Dedifferentiated amniotic fluid mesenchymal stem cell (primary cell): ENCODE results near the gene TSEN34.

Experiments
- DNase-seq: peaks from one replicate; pipeline ENCODE4 v3.0.0-alpha.2; 2016; ENCODE audit errors: extremely low spot score

TSEN34 gene

DNA sequence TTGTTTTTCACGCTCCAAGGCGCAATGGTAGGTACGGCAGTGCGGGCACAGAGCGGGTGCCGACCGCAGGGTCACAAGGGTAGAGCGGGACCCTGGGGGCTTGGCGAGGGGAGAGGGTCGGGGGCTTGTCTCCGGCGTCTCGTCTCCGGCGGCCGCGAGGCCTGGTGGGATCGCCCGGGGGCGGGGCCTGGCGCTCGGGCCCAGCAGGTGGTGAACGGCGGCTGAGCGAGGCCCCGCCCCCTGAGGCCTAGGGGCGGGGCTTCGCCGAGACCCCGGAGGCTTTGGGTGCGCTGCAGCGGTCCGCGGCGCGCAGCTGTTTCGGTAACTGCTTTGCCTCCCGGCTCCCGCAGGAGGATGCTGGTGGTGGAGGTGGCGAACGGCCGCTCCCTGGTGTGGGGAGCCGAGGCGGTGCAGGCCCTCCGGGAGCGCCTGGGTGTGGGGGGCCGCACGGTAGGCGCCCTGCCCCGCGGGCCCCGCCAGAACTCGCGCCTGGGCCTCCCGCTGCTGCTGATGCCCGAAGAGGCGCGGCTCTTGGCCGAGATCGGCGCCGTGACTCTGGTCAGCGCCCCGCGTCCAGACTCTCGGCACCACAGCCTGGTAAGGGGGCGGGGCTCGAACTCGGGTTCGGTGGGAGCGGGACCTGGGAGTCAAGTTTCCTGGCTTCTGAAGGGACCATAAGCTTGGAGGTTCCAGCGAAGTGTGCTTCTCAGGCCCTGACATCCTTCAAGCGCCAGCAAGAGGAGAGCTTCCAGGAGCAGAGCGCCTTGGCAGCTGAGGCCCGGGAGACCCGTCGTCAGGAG lies at the start of gene TSEN34:
TSEN34 (plus strand) TSS at position 298 of the 800 bp plus-strand sequence; CDS start at position 355, 57 bp downstream.
- DNase-seq = peak; percentile 57

- no peak for DNase-seq
Measured at GRCh38 chr19:54141356-54141755, 49.8 kb upstream of the TSEN34 start.

DNA sequence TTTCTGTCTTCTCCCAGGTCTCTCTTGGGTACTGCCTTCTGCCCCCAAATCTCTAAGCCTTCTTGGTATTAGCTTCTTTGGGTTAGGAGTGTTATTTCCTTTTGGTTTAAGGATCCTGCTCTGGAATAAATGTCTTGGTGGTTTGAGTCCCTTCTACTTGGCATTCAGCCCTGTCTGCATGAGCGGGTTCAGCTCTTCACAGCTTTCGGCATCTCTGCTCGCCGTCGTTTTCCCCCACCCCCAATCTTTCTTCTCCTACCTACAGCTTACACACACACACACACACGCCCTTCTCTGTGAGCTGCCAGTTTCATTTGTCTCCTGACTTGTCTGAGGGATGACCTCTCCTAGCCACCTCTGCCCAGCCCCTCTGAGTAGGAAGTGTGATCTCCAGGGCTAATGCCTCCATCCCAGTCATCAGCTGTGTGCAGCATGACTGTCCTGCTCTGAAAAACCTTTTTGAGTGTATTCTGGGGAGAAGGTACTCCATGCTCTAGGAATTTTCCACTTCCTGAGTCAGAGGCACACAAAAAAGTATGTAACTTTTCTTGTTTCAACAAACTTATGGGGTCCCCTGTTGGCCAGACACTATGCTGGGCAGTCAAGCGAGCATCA lies 48.8 kb upstream of the TSEN34 start:
- DNase-seq = no peak

GRCh38 chr19:54145541-54146158 lies 45.5 kb upstream of the TSEN34 start:
- DNase-seq = no peak

- no peak for DNase-seq
Measured at GRCh38 chr19:54147676-54148075, 43.4 kb upstream of the TSEN34 start.

DNA sequence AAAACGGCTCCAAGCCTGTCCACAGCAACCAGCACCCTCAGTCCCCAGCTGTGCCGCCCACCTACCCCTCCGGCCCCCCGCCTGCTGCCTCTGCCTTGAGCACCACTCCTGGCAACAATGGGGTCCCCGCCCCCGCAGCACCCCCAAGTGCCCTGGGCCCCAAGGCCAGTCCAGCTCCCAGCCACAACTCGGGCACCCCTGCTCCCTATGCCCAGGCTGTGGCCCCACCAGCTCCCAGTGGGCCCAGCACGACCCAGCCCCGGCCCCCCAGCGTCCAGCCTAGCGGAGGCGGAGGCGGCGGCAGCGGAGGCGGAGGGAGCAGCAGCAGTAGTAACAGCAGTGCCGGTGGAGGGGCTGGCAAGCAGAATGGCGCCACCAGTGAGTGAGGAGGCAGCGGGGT lies 43.0 kb upstream of the TSEN34 start:
- DNase-seq = no peak

DNA sequence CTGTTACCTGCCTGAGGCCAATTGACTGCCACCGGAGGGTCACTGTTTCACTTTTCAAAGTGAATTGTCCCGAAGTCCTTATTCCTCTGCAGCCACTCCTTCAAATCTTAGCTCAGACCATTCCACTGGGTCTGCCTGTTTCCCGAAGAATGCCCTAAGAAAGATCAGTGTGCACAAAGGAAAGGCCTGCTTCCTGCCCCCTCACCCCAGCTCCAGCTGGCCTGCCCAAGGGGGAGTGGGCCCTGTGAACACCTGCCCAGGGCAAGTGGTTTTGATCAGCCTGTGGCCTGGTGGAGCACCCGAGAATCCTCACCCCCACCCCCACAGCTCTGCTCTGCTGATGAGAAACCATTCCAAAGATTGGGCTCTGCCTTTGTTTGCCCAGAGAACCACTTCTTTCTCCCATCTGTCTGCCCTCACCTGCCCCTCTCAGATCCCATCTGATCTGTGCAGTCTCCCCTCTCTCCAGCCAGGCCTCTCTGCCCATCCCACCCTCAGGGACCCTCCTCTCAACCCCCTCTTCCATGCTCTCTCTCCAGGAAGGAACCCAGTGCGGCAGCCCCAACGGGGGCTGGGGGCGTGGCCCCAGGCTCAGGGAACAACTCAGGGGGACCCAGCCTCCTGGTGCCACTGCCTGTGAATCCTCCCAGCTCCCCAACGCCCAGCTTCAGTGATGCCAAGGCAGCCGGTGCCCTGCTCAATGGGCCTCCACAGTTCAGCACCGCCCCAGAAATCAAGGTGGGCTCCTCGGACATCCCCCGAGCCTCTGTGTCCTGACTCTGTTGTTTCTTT lies 41.9 kb upstream of the TSEN34 start:
- no peak for DNase-seq

DNA sequence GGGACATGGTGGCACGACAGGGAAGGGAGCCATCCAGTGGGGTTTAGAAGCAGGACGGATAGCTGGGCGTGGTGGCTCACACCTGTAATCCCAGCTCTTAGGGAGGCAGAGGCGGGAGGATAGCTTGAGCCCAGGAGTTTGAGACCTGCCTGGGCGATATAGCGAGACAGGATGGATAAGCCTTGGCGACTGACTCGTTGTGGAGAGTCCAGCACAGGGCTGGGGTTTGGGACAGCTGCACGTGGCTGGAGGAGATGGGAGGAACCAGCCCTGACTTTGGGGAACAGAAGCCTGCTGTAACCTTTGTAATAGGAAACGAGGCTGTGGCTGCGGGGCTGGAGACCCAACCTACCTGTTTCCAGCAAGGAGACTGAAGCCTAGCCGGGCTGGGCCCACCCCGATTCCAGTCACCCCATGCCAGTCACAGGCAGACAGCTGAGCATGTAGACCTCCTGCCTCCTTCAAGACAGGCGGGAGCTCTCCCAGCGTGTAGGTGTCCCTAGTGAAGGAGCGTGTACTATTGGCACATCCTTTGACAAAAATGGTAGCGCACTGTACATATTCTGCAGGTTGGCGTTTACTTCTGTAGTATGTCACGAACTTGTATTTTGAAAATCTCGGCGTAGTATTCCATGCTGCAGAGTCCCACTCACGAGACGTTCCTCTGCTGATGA lies 39.6 kb upstream of the TSEN34 start:
- no peak for DNase-seq

DNA sequence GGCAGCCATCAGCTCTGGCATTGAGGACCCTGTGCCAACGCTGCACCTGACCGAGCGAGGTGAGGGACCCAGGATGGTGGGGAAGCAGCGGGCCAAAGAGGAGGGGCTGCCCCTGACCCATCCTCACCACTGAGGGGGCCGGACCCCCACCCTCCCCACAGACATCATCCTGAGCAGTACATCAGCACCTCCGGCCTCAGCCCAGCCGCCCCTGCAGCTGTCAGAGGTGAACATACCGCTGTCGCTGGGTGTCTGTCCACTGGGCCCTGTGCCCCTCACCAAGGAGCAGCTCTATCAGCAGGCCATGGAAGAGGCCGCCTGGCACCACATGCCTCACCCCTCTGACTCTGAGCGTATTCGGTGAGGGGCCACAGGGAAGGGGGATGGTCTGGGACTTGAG lies 38.8 kb upstream of the TSEN34 start:
- DNase-seq = no peak

DNA sequence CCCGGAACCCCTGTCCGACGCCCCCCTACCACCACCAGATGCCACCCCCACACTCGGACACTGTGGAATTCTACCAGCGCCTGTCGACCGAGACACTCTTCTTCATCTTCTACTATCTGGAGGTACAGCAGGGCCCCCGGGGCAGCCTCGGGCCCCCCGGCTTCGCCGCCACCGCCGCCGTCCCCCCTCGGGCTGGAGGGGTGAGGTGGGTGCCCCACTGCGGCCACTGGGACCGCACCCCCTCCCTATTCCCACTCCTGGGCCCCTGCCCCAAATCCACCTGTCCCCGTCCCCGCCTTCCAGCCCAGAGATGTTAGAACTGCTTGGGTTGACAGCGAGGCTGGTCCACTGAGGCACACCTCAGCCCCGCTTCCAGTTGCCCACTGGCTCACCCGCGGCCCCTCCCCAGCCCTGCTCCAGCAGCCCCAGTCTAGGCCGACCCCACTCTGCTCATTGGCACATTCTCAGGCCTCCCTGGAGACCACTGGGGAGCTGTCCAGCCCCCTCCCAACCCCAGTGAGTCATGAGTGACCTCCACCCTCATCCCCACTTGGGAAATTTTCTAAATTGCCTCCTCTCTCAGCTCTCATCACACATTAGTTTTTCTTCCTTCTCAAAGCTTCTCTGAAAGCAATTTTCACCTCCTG lies 38.1 kb upstream of the TSEN34 start:
- DNase-seq = no peak

DNA sequence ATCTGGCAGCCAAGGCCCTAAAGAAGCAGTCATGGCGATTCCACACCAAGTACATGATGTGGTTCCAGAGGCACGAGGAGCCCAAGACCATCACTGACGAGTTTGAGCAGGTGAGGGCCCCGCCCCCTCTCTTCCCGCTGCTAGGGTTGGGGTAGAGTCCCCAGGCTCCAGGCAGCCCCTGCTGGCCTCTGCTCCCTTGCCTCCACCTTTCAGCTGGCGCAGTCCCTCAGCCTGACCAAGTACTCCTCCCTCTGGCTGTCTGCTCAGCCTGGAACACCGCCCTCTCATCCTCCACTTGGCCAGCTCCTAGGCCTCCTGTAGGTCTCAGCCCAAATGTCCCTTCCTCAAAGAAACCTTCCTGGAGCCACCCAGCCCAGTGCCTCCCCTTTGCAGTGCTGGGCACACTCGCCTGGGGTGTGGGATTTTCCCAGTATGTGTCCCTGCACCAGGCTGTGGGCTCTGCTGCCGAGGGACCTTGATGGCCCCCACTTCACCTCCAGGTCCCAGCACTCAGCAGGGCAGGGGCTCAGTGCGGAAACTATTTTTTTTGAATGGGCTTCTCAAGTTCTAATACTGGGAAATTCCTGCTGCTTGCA lies 37.3 kb upstream of the TSEN34 start:
- no peak for DNase-seq

DNA sequence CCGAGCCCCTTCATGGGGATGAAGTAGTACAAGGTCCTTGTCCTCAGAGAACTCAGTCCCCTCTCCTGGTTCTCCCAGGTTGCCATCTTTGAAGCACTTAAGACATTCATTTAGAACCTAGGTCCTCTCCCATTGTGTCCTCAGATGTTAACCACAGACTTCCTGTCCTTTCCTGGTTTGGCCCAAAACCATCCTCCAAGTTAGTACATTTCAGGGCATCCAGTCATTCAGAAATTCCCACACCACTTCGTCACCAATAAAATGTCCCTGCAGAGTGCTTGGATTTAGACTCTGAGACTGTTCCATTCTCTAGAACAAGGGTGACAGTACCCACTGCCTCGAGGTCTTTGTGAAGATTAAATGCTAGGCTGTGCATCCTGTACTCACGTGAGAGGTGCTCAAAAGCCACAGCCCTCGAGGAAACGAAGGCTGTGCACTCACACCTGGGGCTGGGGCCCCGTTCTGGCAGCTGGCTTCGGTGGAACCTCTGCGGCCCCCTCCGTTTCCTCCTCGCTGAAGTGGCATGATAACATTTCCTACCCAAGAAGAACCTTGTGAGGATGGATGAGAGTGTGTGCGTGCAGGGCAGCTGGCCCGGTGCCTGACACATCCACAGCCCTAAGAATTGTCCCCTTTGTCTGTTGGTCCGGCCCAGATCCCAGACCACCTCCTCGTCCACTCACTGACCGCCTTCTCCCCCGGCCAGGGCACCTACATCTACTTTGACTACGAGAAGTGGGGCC lies 36.3 kb upstream of the TSEN34 start:
- no peak for DNase-seq

DNA sequence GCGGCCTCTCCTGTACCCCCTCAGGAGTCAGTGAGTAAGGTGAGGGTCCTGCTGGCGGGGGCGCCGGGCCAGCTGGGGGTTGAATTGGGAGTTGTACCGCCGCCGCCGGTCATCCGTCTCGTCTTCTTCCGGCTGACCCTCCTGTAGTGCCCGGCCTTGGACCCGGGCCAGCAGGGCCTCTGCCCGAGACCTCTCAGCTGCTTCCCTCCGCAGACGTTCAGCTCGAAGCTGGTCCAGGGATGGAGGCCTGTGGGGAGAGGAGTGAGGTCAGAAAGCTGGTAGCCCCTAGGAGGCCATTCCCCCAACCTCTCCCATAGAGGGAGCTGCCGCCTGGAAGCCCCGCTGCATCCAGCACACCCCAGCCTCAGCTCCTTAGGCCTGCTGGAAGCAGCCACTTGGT lies 35.4 kb upstream of the TSEN34 start:
- DNase-seq = no peak

DNA sequence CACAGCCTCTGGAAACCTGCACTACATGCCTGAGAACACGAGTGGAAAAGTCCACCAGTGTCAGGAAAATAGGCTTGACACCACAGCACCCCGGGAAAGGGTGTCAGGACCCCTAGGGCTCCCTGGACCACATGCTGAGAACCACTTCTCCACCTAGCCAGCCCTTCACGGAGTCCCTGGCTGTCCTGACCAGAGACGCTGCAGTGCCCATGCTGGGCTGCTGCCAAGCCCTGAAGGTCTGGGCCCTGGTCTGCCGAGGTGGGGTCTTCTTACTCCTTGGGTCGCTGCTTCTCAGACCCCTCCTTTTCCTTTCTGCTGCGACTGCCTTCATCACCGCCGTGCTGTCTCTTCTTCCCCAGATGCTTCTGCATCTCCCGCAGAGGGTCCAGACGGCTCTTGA lies 34.6 kb upstream of the TSEN34 start:
- no peak for DNase-seq

DNA sequence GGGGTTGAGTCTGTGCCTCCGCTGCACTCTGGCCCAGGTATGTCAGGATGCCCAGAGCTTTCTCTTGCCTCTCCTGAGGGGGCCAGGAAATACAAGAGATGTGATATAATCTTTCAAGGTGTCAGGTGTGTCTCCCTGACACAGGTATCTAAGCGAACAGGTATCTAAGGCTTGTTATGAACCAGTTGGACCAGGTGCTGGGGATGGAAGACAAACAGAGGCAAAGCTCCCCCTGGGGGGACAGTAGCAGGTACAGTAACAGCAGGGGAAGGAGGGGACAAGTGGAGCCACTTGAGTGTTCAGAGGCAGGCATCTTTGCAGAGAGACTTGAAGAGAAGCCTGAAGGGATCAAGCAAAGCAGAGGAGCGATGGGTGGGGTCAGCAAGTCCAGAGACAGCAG lies 34.2 kb upstream of the TSEN34 start:
- DNase-seq = no peak

- no peak for DNase-seq
Measured at GRCh38 chr19:54158812-54159351, 32.2 kb upstream of the TSEN34 start.

GRCh38 chr19:54159352-54160181 lies 31.5 kb upstream of the TSEN34 start, which contains the start of gene LENG1:
LENG1 (minus strand) TSS chr19:54159721; CDS start chr19:54159695, 26 bp downstream.
- peak; percentile 100 for DNase-seq

- no peak for DNase-seq
Measured at GRCh38 chr19:54160182-54160811, 30.8 kb upstream of the TSEN34 start.
